HG03039 (cell line): ENCODE data around the gene NUMB.

Experiments
- ATAC-seq: cut with Tn5 transposase; IDR thresholded peaks from one replicate; pipeline ENCODE4 v1.9.1; 2021; ENCODE audit warnings: mild to moderate bottlenecking, moderate library complexity; ENCODE audit not compliant: unreplicated experiment

NUMB gene

DNA sequence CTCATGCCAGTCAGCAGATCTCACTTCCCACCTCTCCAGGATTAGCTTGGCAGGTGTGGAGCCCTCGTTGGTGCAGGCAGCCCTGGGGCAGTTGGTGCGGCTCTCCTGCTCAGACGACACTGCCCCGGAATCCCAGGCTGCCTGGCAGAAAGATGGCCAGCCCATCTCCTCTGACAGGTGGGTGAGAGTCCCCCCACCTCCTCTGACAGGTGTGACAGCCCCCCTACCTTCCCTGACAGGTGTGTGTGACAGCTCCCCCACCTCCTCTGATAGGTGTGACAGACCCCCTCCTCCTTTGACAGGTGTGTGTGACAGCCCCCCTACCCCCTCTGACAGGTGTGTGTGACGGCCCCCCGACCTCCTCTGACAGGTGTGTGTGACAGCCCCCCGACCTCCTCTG, 194.7 kb downstream of the NUMB start:
- no peak for ATAC-seq

- ATAC-seq = no peak
These were observed 195.7 kb downstream of the NUMB start for GRCh38 chr14:73262427-73263183.

- no peak for ATAC-seq
These were observed 196.6 kb downstream of the NUMB start for GRCh38 chr14:73261520-73262426.

GRCh38 chr14:73261075-73261474, 197.3 kb downstream of the NUMB start:
- no peak for ATAC-seq

DNA sequence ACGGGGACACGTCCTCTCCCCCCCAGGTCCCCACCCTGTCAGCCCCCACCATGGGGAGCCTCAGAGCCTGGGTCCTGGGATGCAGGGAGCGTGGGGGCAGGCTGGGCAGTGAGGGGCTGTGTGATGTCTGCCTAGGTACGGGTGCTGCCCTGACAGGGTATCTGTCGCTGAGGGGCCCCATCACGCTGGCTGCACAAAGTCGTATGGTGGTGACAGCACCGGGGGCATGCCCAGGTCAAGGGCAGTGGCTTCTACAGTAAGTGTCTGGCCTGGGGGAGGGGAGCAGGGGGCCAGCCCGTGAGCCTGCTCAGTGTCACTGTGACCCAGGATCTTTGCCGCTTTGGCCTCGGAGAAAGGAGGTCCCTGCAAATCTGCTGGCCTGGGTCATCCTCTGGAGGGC, 197.8 kb downstream of the NUMB start:
- no peak for ATAC-seq

DNA sequence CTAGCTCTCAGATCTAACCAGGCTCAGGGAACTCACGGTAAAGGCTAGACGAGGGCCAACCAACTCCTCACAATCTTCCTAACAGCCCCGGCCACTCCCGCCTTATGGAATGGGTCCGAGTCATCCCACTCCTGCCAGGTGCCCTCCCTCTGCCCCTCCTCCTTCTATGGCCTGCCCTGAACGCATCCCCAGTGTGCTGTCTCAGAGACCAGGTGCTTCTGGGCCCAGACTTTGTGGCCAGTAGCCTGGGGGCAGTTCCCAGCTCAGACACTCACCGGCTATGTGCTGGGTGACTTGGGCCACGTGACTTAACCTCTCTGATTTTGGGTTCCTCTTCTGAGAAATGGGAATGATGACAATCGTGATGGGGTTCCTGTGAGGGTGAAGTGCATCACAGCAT, 198.5 kb downstream of the NUMB start:
- no peak for ATAC-seq

DNA sequence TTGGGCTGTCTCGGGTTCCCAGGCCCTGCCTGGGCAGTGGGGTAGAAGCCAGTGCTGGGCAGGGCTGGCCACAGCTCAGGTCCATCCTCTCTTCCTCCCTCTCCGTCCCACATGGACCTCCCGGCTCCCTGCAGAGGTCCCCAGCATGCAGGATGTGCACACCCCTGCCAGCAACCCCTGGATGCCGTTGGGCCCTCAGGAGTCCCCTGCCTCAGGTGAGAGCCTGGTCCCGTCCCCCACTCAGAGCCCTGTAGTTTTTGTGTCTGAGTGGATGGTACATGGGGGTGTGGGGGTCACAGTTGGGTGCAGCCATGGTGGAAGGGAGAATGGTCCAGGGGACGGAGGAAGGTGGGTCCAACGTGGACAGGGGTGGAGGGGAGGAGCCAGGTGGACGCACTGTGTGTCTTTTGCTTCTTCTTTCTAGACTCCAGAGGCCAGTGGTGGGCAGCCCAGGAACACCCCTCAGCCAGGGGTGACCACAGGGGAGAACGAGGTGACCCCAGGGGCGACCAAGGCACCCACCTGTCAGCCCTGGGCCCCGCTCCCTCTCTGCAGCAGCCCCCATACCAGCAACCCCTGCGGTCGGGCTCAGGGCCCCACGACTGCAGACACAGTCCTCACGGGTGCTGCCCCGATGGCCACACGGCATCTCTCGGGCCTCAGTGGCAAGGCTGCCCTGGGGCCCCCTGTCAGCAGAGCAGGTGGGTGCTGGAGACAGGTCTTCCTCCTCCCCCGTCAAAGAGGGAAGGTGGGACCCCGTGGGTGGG, 199.3 kb downstream of the NUMB start:
- ATAC-seq = no peak

DNA sequence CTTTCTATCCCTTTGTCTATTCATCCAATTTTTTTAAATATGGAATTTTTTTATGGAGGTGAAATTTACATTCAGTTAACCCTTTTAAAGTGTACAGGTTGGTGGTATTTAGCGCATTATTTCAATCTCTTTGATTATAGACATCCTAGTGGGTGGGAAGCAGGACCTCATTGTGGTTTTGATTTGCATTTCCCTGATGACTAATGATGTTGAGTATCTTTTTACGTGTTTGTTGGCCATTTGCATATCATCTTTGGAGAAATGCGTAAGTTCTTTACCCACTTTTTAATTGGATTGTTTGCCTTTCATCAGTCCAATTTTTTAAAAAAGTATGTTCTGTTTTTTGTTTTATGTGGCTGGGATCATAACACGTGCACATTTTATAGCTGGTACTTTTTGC, 200.3 kb downstream of the NUMB start:
- ATAC-seq = no peak

DNA sequence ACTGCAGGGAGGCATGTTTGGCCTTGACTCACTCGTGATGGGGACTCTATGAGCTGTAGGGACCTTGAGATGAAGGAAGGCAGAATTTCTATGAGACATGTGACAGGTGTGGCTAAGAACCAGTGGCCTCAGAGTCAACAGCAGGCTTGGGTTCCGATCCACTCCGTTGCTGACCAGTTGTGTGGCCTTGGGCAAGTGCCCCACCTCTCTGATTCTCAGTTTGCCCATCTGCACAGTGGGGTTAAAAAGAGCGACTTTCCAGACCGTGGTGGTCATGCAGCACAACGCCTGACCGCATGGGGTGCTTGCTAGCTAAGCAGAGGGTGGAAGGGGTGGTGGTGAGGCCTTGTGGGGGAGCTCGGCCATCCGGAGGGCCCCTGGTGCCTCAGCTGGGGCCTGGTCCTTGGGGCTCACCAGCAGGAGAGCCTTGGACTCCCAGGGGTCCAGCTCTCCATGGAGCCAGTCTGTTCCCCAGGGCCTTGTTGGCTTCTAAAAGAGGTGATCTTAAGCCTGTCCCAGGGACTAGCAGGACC, 202.6 kb downstream of the NUMB start:
- ATAC-seq = no peak

- no peak for ATAC-seq
These were observed 203.3 kb downstream of the NUMB start for GRCh38 chr14:73255005-73255400.

DNA sequence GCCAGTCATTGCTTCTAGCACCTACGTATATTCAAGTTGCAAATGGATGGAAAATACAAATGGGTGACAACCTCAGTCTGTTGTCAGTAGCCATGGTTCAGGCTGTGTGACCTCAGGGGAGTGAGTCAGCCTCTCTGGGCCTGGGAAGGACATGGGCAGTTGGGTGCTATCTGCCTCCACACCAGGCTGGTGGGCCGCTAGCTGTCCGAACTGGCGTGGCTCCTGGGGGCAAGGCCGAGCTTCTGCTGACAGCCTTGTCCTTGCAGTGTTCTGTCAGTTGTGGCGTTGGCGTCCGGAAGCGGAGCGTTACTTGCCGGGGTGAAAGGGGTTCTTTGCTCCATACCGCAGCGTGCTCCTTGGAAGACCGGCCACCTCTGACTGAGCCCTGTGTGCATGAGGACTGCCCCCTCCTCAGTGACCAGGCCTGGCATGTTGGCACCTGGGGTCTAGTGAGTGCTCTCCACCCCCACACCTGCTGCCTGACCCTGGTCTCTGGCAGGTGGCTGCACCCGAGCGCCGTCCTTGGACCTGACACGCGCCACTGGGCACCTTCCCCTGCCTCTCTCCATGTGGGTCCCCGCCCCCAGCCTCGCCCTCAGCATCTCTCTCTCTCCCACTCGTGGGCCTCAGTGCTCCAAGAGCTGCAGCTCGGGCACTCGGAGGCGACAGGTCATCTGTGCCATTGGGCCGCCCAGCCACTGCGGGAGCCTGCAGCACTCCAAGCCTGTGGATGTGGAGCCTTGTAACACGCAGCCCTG, 203.9 kb downstream of the NUMB start:
- no peak for ATAC-seq

GRCh38 chr14:73253721-73254120, 204.6 kb downstream of the NUMB start:
- ATAC-seq = no peak

- ATAC-seq = no peak
These were observed 205.1 kb downstream of the NUMB start for GRCh38 chr14:73253323-73253610.

DNA sequence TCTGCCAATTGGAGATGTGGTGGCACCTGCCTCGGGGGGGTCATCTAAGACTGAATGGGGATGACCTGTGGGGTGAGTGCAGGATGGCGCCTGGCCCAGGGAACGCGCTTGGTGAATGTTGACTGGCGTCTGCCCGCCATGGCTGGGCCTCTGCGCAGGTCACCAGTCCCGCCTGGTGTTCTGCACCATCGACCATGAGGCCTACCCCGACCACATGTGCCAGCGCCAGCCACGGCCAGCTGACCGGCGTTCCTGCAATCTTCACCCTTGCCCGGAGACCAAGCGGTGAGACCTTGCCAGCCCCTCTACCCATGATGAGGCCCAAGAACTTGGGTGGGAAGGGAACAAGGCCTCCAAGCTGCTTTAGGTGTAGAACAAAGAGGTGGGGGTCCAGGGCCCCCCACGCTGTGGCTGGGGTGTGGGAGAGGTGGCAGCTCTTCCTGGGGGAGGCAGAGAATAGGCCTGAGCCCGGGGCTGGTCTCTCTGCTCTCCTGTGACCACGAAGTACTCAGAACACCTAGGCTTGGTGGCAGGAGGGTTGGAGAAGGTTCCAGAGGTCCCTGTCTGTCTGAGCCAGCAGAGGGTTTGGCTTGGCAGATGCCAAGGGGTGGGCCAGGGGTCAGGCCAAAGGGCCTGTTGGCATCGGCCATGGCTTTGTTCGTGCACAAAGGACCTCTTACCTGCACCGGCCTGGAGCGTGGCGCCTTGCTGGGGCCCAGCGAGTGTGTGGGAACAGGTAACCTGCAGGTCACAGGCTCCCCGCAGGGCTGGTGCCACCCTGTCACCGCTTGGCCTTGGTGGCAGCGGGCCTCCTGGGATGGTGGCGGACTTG, 205.6 kb downstream of the NUMB start:
- ATAC-seq = no peak

DNA sequence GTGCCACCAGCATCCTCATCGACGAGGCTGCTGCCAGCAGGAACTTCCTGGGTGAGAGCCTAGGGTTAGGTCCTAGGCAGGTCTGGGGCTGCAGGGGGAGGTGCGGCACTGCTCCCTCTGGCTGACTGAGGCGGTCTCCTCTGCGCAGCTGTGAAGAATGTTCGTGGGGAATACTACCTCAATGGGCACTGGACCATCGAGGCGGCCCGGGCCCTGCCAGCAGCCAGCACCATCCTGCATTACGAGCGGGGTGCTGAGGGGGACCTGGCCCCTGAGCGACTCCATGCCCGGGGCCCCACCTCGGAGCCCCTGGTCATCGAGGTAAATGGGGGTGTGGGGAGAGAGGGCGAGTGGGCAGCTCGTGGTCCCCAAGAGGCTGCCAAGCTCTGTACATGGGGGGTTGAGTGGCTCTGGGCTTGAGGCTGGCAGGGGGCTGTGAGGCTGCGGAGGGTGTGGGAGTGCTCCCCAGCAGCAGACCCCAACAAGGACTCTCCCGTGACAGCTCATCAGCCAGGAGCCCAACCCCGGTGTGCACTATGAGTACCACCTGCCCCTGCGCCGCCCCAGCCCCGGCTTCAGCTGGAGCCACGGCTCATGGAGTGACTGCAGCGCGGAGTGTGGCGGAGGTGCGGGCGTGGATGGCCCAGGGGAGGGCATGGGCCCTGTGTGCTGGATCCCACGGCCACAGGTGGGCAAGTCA, 206.7 kb downstream of the NUMB start:
- no peak for ATAC-seq

DNA sequence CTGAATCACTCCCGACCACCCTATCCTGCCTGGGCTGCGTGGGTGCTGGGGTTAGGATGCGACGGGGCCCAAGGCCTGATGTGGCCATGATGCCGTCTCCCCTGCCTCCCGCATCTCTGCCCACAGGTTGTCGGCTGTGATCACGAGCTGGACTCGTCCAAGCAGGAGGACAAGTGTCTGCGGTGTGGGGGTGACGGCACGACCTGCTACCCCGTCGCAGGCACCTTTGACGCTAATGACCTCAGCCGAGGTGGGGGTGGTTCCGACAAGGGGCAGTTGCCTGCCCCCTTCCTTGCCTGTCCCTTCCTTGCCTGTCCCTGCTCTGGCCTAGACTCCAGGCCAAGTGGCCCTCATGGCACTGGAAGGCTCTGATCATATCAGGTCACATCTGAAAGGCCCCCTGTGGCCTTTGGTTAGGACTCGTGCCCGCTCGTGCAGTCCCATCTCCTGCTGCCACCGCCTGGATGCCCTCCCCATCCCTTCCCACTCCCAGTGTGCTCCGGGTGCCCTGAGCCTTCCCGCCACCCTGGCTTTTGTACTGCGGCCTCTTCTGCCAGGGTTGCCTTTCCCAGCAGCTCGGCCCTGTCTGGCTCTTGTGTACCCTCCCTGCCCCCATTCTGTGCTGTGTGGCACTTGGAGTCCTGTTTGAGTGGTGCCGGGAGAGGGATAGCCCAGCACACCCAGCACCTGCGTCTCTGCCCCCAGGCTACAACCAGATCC, 207.4 kb downstream of the NUMB start:
- ATAC-seq = no peak

- ATAC-seq = no peak
These were observed 208.0 kb downstream of the NUMB start for GRCh38 chr14:73250317-73250713.

DNA sequence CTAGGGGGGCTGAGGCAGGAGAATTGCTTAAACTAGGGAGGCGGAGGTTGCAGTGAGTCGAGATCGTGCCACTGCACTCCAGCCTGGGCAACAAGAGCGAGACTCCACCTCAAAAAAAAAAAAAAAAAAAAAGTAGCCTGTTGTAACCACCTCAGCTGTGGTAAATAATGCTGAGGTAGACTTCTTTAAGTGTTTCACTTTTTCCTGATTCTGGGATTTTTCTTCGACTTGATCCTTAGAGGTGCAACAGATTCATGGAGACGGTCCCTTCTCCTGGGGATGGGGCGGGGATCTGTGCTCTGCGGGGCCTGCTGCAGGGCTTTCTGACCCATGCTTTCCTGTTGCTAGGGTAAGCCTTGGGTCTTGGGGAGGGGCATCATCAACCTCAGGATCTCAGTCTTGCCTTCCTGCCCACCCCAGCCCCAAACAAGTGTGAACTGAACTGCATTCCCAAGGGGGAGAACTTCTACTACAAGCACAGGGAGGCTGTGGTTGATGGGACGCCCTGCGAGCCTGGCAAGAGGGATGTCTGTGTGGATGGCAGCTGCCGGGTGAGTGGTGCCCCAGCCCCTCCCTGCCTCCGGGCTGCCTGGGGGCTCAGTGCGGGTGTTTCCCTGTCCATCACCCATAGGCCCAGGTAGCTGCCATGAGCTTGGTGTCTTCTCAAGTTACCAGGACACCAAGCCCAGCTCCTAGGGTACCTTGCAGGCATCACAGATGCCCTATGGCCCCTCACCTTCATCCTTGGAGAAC, 208.6 kb downstream of the NUMB start:
- no peak for ATAC-seq
